ENCODE measurements around the gene ELMOD3.

DNA sequence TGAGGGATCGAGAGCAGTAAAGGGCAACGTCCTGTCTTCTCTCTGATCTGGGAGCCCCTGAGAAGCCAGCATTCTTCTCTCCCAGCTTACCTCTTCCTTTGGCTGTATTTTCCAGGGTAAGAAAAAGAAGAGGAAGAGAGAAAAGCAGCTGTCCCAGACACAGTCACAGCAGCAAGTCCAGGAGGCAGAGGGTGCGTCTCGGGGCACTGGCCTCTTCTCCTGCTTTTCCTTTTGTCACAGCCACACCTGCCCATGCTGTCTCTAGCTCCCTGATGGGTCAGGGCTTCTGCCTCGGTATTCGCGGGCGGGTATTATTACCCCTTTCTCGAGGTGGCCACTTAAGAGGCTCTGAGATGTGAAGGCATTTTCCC lies 47.1 kb upstream of the ELMOD3 start:
- TF ChIP-seq CTCF (IDR thresholded peaks at IDR 0.05; ENCODE audit: control extremely low read depth in 1 of 3, insufficient read depth in 1 of 3, low read depth in 1 of 3, low read length in 3 of 3) (no peak), EZH2 (IDR thresholded peaks at IDR 0.05; ENCODE audit: low read depth, low read length, severe bottlenecking) (no peak), POLR2A (IDR thresholded peaks at IDR 0.05; ENCODE audit: control extremely low read depth in 1 of 2, low read depth in 2 of 2, low read length in 2 of 2) (no peak), EGR1 (IDR thresholded peaks at IDR 0.05; ENCODE audit: borderline replicate concordance, low read depth, low read length) (no peak)

Measured in H1 (cell line).